ENCODE results near the gene RCC2.

Gene RCC2

GRCh38 chr1:17441265-17441992, 2.0 kb upstream of the RCC2 start:
- no peak for DNase-seq

GRCh38 chr1:17440827-17441168, 1.3 kb upstream of the RCC2 start:
- no peak for DNase-seq

GRCh38 chr1:17440074-17440826, 773 bp upstream of the RCC2 start:
- DNase-seq, result no peak

- peak; percentile 10 for DNase-seq
These were observed 893 bp downstream of the RCC2 start for GRCh38 chr1:17438318-17439249.

- DNase-seq, result no peak
These were observed 1.7 kb downstream of the RCC2 start for GRCh38 chr1:17437580-17438317.

- no peak for DNase-seq
These were observed 2.3 kb downstream of the RCC2 start for GRCh38 chr1:17437260-17437579.

GRCh38 chr1:17436380-17437174, 2.9 kb downstream of the RCC2 start:
- DNase-seq, result no peak

- DNase-seq, result no peak
These were observed 4.9 kb downstream of the RCC2 start for GRCh38 chr1:17434601-17435000.

GRCh38 chr1:17434016-17434415, 5.5 kb downstream of the RCC2 start:
- DNase-seq, result no peak

- no peak for DNase-seq
These were observed 6.2 kb downstream of the RCC2 start for GRCh38 chr1:17433261-17433660.

GRCh38 chr1:17432412-17432811, 7.1 kb downstream of the RCC2 start:
- DNase-seq, result no peak

GRCh38 chr1:17429183-17429582, 10.3 kb downstream of the RCC2 start:
- DNase-seq, result no peak

- no peak for DNase-seq
These were observed 11.5 kb downstream of the RCC2 start for GRCh38 chr1:17427696-17428660.

GRCh38 chr1:17425806-17426600, 13.5 kb downstream of the RCC2 start:
- DNase-seq, result no peak

- DNase-seq, result no peak
These were observed 15.7 kb downstream of the RCC2 start for GRCh38 chr1:17423781-17424245.

GRCh38 chr1:17422461-17422860, 17.0 kb downstream of the RCC2 start:
- no peak for DNase-seq

- DNase-seq, result no peak
These were observed 19.0 kb downstream of the RCC2 start for GRCh38 chr1:17420391-17420918.

- DNase-seq, result no peak
These were observed 19.7 kb downstream of the RCC2 start for GRCh38 chr1:17419626-17420328.

GRCh38 chr1:17416389-17416788, 23.1 kb downstream of the RCC2 start:
- DNase-seq, result no peak

All from NCI-H2029 treated with DMSO at 0.1 percent for 48 hours (cell line).